Activated CD8-positive, alpha-beta memory T cell treated with anti-CD3 and anti-CD28 coated beads, Interleukin-2, amount 50 U/mL, for 24 hours (primary cell): ENCODE measurements around the gene BLTP2.
A peak's percentile ranks its signal among the peaks of the same experiment; 100 is the strongest.
"Not testable (repeated sequence)": the region's sequence is repeated elsewhere in the genome, so short reads cannot be mapped to it uniquely, and the experiment has no call there.

Source experiments
- DNase-seq: peaks from one replicate; pipeline ENCODE4 v3.0.0-alpha.2; 2020; ENCODE audit errors: extremely low read depth

Gene BLTP2

DNA sequence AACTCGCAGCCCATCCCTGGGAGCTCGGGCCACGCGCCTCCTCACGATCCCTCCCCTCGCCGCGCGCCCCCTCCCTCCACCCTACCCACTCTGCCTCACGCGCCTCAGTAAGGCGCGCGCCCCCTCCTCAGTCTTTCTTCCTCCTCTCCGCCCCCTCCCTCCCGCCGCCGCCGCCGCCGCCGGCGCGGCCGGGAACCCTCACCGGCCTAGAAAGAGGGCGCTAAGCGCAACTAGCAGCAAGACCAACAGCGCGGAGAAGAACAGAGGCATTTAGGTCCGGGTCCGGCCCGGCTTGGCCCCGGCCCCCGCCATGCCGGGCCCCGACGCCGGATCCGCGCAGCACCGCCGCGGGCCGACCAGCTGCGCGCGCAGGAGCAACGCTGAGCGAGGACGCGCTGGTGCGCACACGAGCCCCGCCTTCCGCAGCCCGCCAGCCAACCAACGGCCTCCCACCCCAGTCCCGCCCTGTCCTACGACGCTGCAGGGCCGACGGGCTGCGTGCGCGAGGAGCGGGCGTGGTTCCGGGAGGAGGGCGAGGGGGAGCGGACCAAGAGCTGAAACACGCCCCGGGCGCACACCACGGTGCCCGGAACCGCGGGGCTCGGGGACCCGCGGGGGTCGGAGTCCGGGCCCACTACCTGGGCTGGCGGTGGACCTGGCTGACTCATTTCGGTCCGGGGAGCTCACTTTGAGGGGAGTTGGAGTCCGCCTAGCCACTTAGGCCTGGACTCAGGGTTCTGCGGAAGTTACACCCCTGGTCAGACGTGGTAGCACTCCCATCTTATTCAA lies at the start of gene BLTP2:
Gene BLTP2, minus strand, starts transcription at position 372 of the 789 bp plus-strand sequence. Its CDS starts 102 bp downstream, at position 270.
- DNase-seq, result peak; percentile 82

DNA sequence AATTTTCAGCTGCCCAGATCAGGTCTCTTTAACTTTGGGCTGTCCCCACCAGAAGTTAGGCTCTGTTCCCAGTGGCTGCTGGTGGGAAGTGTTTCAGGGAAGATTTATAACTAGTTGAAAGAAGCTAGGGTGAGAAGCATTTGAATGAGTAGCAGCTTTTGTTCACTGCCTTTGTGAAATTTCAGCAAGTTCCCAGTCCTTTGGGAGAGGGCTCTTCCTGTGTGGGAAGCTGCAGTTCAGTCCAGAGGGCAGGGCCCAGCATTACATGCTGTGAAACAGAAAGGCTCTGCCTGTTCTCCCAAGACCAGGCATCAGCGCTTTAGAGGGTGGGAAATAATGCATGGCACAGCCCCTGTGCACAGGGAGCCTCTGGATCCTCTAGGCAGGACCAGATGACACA lies 48.9 kb upstream of the BLTP2 start:
- DNase-seq, result no peak

DNA sequence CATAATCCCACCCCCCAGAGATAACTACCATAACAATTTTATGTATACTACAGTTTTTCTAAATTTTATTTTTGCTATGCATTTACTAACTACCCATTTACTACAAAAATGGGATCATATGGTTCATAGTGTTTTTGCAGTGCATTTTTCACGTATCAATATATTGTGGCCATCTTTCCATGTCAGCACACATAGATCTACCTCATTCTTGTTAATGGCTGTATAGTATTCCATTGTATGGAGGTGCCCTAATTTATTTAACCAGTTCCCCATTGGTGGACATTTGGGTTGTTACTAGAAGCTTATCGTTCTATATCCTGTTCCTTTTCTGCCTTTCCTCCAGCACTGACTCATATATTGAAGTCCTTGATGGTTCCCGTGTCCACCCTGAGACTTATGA lies 44.1 kb upstream of the BLTP2 start:
- DNase-seq, result no peak

DNA sequence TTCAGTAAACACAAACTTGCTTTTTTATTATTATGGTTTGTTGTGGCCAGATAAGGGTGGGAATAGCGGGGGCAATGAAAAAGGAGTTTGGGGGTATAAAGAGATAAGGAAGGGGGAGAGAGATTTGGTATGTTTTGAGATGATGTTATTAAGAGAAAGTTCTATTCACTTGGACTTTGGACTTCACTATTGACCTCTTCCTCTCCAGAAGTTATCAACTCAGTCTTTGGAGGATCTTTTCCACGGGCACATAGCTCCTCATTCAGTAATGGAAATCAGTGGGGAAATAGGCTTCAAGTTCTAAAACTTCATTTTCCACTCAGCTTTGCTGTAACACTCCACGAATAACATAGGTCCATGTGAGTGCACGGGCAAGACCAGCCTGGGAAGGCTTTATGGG lies 43.5 kb upstream of the BLTP2 start:
- no peak for DNase-seq

DNA sequence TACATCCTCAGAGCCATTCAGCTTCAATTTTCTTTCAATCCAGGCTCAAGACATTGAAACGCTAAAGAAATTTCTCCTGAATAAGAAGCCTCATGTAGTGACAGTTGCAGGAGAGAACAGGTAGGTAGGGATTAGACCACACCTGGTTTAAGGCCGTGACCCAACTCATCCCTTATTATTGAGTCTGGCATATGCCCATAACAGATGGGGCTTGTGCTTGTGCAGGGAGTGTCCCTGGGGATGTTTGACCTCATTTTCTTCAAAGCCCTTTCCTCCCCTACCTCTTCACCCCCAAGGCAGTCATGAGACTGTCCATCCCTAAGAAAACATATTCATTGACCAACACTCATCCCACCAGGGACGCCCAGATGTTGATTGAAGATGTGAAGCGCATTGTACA lies 41.3 kb upstream of the BLTP2 start:
- no peak for DNase-seq

DNA sequence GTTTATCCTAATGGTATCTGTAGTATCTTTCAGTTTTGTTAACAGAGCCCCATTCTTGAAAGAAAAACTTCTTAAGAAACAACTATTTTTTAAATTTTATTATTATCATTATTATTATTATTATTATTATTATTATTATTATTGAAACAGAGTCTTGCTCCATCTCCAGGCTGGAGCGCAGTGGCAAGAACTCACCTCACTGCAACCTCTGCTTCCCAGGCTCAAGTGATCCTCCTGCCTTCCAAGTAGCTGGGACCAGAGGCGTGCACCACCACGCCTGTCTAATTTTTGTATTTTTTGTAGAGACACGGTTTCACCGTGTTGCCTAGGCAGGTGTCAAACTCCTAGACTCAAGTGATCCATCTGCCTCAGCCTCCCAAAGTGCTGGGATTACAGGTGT lies 40.4 kb upstream of the BLTP2 start:
- no peak for DNase-seq

DNA sequence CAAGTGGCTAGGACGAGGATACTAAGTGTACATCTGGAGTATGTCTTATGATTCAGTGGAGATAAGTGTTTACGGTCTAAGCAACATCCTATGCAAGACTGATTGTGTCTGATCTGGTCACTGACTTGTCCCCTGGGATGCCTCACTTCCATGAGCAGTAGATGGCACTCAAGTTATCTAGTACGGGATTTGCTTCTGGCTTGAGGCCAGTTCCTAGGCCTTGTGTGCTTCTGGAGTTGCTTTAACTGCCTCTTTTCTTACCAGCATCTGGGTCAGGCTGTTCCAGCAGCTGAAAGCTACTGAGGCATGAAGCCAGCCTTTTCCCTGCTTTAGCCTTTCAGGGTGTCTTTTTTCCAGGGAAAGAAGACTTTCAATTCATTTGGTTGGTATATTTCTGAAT lies 40.0 kb upstream of the BLTP2 start:
- DNase-seq, result no peak

DNA sequence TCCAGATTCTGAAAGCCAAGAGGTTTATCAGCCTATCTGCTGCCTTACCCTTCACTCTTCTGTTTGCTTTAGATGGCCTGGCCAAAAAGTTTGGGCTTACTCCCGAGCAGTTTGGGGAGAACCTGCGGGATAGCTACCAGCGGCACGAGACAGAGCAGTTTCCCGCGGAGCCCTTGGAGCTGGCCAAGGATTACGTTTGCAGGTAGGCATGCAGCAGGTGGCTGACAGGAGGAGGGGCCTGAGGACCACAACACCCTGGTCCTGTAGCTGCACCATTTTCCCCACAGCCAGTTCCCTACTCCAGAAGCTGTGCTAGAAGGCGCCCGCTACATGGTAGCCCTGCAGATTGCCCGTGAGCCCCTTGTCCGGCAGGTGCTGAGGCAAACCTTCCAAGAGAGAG lies 37.7 kb upstream of the BLTP2 start:
- no peak for DNase-seq

DNA sequence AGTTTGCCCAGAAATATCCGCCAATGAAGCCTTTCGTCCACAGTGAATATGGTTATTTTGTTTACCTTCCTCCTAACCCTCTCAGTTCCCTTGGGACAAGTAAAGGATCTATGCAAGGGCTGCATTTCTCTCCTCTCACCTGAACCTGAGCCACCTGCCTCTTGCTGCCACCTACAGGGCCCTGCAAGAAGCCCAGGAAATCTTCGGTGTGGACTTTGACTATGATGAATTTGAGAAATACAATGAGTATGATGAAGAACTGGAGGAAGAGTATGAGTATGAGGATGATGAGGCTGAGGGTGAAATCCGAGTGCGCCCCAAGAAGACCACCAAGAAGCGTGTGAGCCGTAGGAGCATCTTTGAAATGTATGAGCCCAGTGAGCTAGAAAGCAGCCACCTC lies 31.0 kb upstream of the BLTP2 start:
- DNase-seq, result no peak

DNA sequence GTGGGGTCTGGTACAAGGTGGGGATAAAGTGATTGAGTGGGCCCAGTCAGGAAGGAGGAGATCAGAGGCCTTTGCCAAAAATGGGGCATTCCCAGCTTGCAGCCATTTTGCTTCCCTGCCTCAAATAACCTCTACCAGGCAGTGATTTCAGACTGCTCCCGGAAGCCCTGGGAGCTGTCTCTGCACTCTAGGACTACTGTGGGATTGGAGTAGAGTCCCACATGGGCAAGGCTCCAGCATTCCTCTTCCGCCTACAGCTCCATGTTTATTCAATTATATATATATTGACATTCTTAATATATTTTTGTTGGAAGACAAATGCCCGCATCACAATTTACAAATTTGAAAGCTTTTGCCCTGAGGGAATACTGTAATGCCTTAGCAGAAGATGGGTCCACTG lies 30.5 kb upstream of the BLTP2 start:
- DNase-seq, result no peak

DNA sequence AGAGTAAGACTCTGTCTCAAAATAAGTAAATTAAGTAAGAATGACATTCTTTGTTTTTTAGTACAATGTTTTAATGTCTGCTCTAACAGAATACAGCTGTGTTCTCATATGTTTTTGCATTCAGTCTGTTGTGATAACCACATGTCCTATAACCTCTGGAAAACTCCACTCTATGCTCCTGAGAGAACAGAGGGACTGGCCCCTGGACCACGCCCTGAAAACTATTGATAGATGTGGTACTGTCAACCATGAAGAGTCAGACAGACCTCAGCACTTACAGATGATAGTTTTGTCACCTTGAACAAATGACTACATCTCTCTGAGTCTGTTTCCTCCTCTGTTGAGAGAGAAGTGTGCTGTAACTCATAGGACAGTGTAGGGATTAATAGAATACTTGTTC lies 25.0 kb upstream of the BLTP2 start:
- no peak for DNase-seq

DNA sequence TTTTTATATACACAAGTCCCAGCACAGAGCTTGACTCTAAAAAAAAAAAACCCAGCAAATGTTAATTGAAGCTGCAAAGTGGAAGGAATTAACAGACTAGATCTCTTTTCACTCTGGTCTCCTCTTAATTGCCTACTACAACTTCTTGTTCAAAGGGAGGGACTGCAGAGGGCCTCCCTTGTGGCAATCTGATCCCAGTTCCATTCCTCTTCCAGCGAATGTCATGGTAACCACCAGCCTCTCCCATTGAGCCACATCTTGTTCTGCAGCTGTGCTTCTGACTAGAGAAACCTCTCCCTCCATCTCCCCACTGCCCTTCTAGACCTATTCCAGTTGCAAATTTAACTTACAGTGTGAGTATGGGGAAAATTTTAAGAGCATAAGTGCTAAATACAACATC lies 22.9 kb upstream of the BLTP2 start:
- DNase-seq, result no peak

DNA sequence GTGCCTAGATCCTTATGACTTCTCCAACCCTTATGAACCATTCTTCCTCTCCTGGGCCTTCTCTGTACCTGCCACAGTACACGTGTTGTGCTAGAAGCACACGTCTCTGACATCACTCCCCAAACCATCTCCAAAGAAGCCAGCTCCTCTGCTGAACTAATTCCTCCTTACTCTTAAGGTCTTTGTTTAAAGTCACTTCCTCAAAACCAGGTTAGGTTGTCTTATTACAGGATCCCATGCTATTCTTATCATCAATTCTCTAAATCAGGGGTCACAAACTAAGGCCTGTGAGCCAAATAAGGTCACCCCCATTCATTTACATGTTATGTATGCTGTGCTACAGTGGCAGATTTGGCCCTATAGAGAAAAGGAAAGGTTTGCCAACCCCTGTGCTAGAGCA lies 21.0 kb upstream of the BLTP2 start:
- DNase-seq, result no peak

DNA sequence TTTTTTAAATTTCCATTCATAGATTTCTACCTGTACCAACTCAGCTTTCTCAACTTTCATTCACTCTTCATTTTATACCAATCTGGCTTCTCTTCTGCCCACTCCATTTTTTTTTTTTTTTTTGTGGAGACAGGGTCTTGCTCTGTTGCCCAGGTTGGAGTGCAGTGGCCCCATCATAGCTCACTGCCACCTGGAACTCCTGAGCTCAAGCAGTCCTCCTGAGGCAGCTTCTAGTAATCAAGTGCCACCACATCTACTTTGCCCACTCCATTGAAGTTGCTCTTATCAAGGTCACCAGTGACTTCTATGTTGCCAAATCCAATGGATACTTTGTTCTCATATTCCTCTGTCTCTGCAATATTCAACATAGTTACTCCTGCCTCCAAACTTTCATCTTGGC lies 18.8 kb upstream of the BLTP2 start:
- no peak for DNase-seq

DNA sequence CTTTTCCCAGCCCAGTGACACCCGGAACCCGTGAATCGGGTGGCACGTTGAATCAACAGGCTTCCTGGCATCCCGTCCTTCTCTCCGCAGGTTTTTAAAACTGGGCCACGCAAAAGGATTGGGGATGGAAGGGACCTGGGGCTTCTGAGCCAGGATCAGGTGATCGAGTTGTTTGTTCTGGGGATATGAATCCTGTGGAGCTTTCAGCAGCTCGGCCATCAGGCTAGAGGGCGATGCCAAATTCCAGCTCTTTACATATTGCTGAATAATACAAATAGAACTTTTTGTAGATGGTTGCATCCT lies 17.5 kb upstream of the BLTP2 start:
- DNase-seq, result no peak

DNA sequence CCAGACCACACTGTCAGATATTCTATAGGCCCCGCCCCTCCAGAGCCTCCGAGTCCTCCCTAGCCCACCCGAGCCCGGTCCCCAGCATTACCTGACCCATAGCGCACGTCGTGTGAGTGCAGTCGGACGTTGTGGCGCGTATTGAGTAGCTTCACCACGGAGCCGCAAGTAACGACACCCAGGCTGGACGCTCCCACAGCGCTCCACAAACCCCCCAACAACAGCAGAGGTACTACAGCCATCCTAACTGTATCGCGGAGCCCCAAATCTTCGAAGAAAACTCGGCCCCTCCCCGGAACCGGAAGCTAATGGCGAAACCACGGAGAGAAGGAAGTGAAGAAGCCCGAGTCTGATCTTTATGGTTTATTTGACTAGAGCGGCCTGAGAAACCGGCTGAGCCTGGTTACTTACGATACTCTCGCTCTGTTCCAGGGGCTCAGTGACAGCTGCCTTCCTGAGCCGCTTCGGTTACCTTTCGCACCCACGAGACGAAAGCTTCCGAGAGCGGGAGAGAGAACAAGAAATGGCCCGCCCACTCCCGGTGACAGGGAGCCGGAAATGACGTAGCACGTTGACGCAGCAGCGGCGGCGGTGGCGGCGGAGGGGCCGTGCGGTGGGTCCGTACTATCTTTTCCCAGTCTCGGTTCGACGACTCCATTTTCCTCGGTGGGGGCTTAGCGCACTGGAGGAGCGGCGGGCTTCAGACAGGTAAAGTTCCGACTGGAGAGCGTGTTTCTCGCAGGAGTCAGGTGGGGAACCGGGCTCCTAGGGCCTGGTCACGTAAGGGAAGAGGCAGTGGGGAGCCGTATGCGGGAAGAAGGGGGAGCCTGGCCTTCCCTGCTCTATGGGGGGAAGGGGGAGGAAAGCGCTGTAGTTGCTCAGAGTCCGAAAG lies 16.9 kb upstream of the BLTP2 start, which contains the start of the genes SDF2 and SUPT6H:
Gene SDF2, minus strand, starts transcription at position 272 of the 892 bp plus-strand sequence. Its CDS starts 30 bp downstream, at position 242.
Gene SUPT6H, plus strand, starts transcription at position 571 of the 892 bp plus-strand sequence. CDS start 11,197 bp downstream, outside the sequence.
- DNase-seq, result peak; percentile 94

DNA sequence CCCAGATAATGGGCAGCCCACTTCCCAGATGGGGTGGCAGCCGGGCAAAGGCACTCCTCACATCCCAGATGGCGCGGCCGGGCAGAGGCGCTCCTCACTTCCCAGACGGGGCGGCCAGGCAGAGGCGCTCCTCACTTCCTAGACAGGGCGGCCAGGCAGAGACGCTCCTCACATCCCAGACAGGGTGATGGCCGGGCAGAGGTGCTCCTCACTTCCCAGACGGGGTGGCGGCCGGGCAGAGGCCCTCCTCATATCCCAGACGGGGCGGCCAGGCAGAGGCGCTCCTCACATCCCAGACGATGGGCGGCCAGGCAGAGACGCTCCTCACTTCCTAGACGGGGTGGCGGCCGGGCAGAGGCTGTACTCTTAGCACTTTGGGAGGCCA lies 14.5 kb upstream of the BLTP2 start:
- DNase-seq, result not testable (repeated sequence)

DNA sequence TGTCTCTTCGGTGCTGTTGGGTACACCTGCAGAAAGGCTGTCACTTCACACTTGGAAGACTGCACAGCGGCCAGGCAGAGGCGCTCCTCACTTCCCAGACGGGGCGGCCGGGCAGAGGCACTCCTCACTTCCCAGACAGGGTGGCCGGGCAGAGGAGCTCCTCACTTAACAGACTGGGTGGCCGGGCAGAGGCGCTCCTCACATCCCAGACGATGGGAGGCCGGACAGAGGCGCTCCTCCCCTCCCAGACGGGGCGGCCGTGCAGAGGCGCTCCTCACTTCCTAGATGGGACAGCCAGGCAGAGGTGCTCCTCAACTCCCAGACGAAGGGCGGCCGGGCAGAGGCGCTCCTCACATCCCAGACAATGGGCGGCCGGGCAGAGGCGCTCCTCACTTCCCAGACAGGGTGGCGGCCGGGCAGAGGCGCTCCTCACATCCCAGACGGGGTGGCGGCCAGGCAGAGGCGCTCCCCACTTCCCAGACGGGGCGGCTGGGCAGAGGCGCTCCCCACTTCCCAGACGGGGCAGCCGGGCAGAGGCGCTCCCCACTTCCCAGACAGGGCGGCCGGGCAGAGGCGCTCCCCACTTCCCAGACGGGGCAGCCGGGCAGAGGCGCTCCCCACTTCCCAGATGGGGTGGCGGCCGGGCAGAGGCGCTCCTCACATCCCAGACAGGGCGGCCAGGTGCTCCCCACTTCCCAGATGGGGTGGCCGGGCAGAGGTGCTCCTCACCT lies 14.0 kb upstream of the BLTP2 start:
- not testable (repeated sequence) for DNase-seq

DNA sequence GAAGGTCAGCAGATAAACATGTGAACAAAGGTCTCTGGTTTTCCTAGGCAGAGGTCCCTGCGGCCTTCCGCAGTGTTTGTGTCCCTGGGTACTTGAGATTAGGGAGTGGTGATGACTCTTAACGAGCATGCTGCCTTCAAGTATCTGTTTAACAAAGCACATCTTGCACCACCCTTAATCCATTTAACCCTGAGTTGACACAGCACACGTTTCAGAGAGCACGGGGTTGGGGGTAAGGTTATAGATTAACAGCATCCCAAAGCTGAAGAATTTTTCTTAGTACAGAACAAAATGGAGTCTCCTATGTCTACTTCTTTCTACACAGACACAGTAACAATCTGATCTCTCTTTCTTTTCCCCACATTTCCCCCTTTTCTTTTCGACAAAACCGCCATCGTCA lies 13.4 kb upstream of the BLTP2 start:
- DNase-seq, result not testable (repeated sequence)

DNA sequence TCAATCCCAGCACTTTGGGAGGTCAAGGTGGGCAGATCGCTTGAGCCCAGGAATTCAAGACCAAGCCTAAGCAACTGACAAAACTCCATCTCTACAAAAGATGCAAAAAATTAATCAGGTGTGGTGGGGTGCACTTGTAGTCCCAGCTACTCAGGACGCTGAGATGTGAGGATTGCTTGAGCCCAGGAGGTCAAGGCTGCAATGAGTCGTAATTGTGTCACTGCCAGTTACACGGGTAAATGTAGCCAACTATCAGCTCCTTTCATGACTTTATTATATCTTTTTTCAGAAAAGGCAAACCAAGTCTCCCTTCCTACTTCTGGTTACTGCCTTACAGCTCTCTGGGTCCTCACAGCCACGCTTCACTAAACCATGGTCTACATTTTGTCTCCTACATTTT lies 12.8 kb upstream of the BLTP2 start:
- no peak for DNase-seq

DNA sequence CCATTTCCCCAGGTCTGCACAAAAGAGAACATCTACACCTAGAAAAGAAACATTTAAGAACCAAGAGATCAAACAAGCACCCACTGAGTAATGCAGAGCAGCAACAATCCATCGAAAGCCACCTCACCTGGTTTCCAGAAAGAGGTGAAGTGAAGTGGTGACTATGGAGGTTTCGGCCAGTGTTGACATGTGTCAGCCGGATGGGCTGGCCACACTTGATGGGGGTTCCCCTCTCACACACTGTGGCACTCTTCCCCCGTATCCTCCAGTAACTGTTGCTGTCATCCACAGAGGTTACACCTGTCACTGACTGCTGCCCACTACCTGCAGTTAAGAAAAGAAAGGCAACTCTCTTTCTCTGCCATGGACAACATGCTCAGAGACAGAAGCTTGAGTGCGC lies 10.2 kb upstream of the BLTP2 start:
- DNase-seq, result no peak

DNA sequence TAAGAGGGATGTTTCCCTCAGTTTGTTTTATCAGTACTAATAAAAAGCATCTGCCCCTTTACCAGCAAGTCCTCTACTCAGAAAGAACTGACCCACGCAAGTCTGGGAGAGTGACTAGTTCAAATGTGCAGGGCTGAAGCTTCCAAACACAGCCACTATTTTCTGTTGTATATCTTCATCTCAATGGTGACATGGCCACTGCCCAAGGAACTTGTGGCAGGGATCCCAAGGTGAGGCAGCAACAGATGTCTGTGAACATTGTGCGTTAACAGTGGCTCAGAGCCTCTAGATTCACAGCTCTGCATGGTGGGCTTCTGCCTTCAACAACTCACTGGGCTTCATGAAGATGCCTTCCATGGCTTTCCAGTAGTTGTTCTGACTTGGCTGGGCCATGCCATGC lies 3.7 kb upstream of the BLTP2 start:
- no peak for DNase-seq
